DMS114 treated with DMSO at 0.1 percent for 48 hours (cell line): ENCODE results near the gene TCEANC.
"Not testable (repeated sequence)": the region's sequence is repeated elsewhere in the genome, so short reads cannot be mapped to it uniquely, and the experiment has no call there.

Experiments
- DNase-seq: peaks from one replicate; lab custom pipeline; 2025; ENCODE audit not compliant: unreplicated experiment; lab: John Stamatoyannopoulos, UW

The TCEANC gene, protein sequence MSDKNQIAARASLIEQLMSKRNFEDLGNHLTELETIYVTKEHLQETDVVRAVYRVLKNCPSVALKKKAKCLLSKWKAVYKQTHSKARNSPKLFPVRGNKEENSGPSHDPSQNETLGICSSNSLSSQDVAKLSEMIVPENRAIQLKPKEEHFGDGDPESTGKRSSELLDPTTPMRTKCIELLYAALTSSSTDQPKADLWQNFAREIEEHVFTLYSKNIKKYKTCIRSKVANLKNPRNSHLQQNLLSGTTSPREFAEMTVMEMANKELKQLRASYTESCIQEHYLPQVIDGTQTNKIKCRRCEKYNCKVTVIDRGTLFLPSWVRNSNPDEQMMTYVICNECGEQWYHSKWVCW

DNA sequence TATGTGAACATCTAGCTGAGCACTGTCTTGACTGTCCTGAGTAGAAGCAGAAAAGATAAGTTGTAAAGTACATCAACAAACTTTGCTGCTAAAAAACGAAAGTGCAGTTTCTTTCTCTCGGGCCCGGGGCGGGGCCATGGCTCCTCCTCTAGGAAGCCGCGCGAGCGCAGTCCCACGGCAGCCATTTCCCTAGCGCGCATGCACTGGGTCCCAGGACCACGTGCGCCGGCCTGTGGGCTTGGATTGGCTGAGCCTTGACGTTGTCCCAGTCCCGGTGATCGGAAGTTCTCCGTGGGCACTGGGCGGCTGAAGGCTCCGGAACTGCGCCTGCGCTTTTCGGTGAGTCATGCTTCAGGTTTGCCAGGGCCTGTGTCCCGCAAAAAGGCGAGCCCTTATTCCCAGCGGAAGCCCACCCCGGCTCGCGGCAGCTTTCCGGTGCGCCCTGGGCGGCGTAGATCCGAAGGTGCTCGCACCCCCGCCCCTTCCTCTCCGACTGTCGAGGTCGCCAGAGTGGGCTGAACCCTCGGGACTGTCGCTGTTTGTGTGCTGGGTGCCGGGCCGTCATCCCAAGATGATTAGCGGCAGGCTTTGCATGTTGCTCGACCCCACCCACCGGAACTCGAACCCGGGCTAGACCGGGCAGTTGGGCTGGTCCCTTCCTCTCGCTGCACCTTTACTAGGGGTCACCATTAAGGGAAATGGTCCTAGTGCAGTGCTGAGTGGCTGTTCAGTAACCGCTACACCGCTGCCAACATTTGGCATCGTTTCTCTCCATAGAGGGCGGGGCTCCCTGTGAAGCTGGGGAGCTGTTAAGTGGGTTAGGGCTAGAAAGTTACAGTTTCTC lies at the start of gene TCEANC:
TCEANC (plus strand) TSS at position 292 of the 844 bp plus-strand sequence. CDS start 9,368 bp downstream, outside the sequence.
- DNase-seq: peak; percentile 84

DNA sequence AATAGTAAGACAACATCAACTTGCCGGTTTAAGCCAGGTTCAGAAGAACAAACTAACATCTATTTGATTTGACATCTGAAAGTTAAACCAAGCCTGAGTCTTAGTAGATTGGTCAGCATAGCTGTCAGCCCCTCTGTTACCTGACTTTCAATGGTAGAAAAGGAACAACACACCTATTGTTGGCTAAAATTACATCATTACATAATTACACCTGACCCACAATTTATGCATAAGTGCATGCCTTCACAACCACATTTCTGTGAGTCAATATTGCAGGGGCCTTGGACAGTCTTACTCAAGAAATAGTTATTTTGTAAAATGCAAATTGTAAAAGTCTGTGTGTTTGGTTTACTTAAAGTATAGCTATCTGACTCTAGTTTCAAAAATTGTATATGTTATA lies 47.3 kb upstream of the TCEANC start:
- no peak for DNase-seq

DNA sequence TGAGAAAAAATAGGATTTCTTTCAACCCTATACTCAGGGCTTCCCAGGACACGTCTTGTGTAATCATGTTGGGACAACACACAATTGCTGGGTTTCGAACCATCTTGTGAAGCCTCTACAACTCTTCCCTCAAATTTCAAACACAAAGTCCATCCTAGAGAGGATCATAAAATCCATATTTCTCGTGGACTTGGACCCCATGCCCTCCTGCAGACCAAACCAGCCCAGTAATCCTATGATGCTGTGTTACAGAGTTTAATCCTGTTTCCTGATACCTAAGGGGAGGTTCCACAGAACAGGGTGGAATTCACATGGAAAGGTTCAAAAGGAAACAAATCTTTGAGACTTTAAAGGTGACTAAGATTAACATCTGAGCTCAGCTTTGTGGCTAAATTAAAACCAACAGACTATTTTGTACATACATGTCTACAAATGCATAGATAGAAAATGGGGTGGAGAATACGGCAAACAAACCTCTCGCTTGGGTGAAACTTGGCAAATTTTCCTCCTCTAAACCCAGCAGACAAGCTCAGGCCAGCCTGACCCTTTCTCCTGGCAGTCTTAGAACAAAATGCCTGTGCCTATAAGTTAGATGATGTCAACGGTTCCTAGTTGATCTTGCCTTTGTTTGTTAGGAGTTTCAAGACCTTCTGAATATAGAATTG lies 45.5 kb upstream of the TCEANC start:
- no peak for DNase-seq

DNA sequence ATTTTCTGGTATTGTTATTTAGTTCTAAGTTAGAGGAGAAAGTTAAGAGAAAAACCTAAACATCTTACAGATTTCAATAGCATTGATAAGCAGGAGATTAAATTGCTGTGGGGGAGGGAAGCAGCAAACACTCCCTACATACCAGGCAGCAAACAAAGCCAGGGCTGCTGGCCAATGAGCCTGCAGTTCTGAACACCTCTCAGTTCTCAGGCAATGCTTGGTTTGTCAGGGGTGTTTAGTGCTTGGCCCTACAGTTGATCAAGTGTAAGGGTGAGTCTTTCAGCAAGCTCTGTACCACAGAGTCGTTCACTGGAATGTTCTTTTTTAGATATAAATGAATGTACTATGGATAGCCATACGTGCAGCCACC lies 45.0 kb upstream of the TCEANC start:
- no peak for DNase-seq

DNA sequence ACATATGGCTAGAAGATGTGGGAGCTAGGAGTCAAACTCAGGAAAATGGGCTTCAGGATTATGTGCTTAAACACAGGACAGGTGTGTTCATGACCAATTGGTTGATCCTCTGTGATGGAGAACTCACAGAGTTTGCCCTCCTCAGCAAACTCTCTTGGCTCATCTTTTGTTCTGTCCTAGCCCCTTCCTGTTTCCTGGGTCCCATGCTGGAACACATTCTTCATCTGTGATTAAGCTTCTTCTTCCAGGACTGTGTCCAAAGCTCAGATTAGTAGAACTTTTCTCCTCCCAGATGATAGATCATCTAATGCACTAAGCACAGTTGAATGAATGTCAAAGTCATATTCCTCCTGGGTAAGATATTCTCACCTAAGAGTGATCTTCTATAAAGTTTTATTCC lies 38.8 kb upstream of the TCEANC start:
- DNase-seq: no peak

DNA sequence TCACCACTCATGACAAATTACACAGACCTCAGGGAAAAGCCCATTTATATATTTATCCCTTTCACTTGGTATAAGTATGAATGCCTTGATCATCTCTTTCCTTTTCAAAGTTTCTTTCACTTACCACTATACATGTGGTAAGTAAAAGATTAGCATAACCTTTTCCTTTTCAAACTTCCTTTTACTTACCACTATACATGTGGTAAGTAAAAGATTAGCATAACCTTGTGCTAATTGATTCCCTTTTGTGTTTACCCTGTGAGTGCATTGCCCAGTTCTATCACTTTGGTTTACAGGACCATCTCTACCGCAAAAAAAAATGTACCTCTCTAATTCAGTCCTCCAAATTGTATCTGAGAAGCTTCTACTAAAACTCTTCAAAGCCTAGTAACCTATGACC lies 32.7 kb upstream of the TCEANC start:
- DNase-seq: no peak

DNA sequence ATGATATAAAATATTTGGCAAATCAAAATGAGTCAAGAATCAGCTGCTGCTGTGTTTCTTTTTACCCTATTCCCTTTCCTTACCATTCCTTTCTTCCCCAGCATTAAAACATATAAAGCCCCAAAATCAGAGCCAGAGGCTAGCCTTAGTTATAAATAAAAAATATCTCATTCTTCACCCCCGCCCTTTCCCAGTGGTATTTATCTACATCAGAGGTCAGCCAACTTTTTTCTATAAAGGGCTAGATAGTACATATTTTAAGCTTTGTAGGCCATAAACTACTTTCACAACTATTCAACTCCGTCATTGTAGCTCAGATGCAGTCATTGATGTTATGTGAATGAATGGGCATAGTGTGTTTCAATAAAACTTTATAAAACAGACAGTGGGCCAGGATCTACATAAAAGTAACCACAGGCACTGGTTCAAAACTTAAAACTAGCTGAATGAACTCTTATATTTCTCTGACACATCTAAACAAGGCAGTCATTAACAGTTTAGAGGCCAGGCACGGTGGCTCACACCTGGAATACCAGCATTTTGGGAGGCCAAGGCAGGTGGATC lies 30.5 kb upstream of the TCEANC start:
- DNase-seq: no peak

DNA sequence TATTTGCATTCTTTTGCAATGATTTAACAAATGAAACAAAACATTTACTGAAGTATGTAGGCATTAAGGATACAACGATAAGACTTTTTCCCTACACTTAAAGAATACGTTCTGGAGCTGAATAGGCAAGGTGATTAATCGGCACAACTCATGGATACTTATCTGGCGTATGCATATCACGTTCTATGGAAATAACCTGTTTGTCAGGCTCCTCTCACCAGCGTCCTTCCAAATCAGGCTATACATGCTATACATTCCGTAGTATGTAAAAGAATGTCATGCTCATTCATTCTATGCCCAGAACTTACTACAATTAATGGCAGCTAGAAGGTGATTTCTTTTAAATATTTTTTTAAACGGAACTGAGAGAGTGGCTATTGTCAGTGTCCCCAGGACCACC lies 25.6 kb upstream of the TCEANC start:
- no peak for DNase-seq

DNA sequence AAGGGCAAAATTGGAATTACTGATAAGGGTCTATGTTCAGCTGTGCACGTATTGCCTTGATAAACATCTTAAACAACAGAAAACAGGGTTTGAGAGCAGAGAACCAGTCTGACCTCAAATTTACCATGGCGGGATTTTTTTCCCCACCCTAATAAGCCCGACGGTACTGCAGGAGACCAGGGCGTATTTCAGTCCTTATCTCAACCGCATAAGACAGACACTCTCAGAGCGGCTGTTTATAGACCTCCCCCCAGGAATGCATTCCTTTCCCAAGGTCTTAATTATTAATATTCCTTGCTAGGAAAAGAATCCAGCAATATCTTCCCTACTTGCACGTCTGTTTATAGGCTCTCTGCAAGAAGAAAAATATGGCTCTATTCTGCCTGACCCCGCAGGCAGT lies 15.7 kb upstream of the TCEANC start:
- not testable (repeated sequence) for DNase-seq

DNA sequence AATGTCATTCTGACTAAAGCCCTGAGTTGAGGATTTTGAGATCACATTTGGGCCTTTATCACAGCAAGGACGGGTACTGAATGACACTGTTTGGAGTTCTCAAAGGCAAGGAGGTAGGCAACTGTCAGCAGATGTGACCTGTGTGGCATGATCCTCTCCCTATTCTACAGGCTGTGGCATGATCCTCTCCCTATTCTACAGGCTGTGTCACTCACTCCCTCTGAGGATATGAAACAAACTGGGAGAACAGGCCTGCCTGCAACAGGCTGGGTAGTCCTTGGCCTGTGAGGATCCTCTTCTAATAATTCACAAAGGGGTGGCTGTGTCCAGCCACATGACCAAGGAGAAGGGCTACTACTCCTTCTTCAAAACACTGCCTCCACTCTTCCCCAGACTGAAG lies 14.9 kb upstream of the TCEANC start:
- no peak for DNase-seq

DNA sequence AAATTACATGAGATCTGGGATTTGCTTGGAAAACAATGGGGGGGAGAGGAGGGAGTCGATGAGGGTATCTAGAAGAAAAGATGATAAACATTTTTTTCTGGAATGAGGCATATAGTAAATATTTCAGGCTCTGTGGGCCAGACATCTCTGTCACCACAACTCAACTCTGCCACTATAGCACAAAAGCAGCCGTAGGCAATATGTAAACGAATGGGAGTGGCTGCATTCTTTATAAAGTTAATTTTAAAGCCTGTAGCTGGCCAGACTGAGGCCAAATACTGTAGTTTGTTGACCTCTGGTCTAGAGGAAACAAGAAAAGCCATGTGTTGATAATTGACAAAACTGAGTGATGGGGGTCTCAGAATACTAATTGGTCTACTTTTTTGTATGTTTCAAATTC lies 14.1 kb upstream of the TCEANC start:
- DNase-seq: no peak

DNA sequence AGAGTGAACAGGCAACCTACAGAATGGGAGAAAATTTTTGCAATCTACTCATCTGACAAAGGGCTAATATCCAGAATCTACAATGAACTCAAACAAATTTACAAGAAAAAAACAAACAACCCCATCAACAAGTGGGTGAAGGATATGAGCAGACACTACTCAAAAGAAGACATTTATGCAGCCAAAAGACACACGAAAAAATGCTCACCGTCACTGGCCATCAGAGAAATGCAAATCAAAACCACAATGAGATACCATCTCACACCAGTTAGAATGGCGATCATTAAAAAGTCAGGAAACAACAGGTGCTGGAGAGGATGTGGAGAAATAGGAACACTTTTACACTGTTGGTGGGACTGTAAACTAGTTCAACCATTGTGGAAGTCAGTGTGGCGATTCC lies 11.3 kb upstream of the TCEANC start:
- DNase-seq: not testable (repeated sequence)

DNA sequence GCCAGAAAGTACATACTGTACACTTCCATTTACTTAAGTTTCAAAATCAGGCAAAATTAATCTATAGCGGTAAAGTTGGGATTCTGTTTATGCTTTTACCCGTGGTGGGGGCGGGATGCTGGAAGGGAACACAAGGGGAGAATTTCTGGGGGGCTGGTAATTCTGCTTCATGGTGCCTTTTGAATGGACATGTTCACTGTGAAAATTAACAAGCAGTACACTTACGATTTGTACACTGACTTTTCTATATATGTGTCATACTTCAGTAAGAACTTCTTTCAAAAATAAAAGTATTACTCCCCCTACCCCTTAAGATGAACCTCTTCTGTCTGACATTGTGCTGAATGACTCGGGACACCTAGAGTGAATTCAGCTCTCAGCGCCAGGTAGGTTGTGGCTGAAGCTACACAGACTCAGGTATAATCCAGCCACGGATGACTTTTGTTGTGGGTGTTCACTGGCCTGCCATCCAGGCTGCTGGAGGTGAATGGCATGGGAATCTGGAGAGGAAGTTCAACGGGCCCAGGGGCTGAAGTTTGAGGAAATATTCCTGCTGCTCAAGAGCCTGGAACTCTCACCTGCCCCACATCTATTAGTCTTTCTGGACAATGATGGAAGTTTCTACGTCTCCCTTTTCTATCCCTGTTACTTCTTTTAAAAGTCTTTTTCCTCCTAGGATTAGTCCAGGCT lies 7.3 kb upstream of the TCEANC start:
- DNase-seq: no peak

DNA sequence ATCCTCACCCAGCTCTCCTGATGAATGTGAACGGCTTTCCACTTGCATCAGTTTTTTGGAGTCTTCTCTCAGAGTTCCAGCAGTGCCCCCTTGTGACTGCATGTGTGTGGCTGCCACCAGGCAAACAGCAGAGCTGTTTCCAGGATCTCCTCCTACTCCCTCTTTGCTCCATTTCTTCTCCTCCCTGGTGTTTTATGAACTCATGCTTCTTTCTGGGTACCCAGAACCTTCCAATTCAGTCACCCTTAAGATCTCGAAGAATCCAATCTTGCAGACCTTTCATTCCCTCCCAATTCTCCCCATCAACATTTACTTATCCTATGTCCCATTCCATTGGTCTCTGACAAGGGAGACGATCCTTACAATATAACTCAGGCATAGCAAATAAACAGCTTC lies 6.8 kb upstream of the TCEANC start:
- DNase-seq: peak; percentile 48

DNA sequence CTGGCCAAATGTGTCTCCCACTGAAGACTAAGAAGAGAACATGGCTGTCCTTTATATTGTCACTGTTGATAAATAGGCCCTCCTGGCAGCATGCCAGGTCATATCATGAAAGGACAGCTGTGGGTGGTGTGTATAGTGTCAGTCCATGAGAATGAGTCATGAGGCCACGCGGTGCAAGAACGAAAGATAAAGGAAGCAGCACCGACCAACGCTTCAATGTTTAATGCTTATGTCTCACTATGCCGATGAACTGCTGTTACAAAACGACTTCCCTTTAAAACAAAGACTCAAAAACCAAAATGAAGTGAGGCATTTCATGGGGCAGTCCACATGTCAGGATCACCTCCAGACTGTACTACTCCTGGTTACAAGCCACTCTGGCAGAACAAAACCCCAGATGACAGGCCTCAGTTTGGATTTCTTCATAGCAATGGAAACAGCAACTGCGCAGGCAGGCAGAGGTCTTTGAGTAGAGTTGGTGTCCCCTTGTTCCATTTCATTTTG lies 5.2 kb upstream of the TCEANC start:
- no peak for DNase-seq

DNA sequence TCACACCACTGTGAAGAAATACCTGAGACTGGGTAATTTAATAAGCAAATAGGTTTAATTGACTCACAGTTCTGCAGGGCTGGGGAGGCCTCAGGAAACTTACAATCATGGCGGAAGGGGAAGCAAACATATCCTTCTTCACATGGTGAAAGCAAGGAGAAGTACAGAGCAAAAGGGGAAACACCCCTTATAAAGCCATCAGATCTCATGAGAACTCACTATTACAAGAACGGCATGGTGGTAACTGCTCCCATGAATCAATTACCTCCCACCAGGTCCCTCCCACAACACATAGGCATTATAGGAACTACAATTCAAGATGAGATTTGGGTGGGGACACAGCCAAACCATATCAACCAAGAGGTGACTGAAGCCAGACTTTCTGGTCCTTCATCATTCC lies 4.6 kb upstream of the TCEANC start:
- DNase-seq: not testable (repeated sequence)

DNA sequence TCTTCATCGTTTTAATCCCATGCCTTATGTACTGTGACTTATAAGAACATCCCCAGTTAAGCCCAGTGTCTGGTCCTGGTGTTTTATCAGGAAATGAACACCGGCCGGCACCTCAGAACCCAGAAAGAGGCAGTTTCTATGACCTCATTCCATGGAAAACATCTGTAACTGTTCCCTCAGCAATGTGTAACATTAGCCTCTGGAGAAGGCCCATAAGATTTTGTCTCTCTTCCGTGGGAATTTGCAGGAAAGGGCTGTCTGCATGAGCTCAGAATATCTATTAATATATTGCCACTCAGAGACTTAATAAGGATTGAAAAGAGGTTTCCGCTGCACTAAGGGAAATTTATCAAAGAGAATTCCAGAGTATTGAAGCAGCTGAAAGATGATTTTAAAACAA lies 3.1 kb upstream of the TCEANC start:
- DNase-seq: no peak

DNA sequence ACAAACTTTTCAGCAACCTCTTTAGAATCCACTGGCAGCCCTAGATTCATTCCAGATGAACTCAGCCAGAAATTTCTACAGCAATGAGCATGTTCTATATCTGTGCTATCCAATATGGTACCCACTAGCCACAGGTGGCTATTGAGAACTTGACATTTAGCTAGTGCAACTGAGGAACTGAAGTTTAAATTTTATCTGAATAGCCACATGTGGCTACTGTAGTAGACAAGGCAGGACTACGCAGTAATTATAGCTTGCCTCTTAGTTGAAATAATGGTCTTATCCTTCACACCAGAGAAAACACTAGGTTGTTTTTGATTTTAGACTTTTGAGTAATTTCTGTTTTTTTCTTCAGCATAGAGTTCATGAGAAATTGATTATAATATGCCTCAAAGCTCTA lies 2.6 kb upstream of the TCEANC start:
- DNase-seq: no peak

DNA sequence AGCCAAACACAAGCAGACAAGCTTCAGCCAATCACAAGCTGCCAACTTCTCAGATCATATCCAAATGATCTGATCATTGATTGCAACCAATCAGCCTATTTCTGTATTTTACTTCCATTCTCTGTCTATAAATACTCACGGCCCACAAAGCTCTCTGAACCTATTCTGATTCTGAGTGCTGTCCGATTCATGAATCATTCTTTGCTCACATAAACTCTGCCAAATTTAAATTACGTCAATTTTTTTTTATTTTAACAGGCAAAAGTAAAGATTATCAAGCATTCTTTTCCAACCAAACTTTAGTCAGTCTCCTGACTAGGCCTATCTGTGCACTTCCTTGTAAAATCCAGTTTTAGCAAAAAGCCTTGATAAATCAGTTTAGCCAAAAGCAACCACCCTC lies 1.8 kb upstream of the TCEANC start:
- DNase-seq: no peak

DNA sequence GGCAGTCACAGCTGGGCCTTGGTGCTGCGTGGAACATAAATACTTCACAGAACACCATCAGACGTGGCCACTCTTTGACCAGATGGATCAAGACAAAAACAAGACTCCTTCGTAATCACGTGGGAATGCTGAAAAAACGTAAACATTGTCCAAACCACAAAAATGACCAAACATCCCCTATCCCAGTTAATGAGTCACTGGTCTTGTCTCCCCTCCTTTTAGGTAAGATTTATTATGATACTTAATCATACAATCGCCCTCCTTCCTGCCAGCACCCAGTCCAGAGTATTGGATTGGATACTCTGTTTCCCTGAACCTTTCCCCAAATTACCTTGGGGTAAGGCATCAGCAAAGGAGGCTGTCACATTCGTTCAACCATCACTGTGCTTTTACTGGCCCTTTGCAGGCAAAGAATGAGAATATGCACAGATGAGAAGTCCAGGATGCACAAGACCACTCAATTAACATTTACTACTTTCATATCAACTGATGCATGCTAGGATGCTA lies 601 bp upstream of the TCEANC start:
- no peak for DNase-seq

DNA sequence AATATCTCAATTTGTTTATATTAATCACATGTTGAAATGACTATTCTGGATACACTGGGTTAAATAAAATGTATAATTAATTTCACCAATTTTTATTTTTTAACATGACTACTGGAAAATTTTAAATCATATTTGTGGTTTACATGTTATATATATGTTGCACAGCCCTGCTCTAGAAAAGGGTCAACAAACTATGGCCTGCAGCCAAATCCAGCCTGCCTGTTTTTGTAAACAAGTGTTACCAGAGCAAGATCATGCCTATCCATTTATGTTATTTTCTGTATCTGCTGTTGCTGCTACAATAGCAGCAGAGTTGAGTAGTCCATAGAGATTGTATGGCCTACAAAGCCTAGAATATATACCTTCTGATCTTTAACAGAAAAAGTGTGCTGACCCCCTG lies 1.2 kb downstream of the TCEANC start:
- DNase-seq: no peak
